Measurements from ENCODE around the gene RPL39L.

Gene RPL39L

DNA sequence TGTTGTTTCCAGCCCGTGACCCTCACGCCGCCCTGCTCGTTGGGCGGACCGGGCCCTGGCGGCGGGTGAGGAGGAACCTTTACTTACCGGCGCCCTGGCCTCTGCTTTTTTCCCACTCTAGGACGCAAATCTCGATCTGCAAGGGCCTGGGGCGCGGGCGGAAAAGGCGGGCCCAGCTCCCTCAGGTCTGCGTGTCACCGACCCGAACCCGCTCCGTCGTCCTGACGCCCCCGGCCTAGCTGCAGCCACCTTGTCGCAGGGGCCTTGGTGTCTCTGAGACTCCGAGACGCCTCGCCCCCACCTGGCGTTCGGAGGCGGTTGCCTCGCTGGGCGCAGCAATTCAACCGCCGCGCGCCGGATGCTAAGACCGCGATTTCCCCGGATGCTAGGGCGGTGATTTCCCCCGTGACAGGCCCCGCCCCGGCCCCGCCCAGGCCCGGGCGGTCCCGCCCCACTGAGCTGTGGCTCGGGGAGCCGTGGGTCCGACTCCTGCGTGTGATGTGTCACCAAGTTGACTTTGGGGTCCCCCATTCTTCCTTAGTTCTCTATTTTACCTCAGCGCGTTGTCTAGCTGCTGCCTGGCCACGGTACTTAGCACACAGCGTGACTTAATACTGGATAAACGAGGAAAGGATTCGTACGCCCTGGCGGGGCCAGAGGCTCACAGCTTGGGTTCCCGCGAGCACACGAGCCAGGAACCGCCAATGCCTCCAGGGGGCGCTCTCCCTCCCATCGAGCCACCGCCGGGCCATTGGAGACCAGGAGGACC lies at the start of gene RPL39L (continued):
- TF ChIP-seq, protein P1, sequence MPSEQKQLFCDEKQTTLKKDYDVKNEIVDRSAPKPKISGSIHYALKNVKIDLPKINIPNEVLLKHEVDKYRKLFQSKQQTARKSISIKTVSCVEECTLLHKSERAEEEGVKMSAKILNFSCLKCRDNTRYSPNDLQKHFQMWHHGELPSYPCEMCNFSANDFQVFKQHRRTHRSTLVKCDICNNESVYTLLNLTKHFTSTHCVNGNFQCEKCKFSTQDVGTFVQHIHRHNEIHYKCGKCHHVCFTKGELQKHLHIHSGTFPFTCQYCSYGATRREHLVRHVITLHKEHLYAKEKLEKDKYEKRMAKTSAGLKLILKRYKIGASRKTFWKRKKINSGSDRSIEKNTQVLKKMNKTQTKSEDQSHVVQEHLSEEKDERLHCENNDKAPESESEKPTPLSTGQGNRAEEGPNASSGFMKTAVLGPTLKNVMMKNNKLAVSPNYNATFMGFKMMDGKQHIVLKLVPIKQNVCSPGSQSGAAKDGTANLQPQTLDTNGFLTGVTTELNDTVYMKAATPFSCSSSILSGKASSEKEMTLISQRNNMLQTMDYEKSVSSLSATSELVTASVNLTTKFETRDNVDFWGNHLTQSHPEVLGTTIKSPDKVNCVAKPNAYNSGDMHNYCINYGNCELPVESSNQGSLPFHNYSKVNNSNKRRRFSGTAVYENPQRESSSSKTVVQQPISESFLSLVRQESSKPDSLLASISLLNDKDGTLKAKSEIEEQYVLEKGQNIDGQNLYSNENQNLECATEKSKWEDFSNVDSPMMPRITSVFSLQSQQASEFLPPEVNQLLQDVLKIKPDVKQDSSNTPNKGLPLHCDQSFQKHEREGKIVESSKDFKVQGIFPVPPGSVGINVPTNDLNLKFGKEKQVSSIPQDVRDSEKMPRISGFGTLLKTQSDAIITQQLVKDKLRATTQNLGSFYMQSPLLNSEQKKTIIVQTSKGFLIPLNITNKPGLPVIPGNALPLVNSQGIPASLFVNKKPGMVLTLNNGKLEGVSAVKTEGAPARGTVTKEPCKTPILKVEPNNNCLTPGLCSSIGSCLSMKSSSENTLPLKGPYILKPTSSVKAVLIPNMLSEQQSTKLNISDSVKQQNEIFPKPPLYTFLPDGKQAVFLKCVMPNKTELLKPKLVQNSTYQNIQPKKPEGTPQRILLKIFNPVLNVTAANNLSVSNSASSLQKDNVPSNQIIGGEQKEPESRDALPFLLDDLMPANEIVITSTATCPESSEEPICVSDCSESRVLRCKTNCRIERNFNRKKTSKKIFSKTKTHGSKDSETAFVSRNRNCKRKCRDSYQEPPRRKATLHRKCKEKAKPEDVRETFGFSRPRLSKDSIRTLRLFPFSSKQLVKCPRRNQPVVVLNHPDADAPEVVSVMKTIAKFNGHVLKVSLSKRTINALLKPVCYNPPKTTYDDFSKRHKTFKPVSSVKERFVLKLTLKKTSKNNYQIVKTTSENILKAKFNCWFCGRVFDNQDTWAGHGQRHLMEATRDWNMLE (tag by site-specific recombination; conservative IDR thresholded peaks at IDR 0.05; ENCODE audit: low read depth) = peak; percentile 31; the same call in 1 of the 2 replicates
- no peak for TF ChIP-seq ZNF140 (tag by site-specific recombination; IDR thresholded peaks at IDR 0.05)
- TF ChIP-seq WT1 (tag by site-specific recombination; IDR thresholded peaks at IDR 0.05) = no peak
- TF ChIP-seq ZNF311 (tag by site-specific recombination; IDR thresholded peaks at IDR 0.05; ENCODE audit: borderline replicate concordance) = no peak
- TF ChIP-seq ZNF394 (tag by site-specific recombination; IDR thresholded peaks at IDR 0.05; ENCODE audit: borderline replicate concordance) = no peak
- peak; percentile 14; the same call in 1 of the 2 replicates for TF ChIP-seq SCRT2 (tag by site-specific recombination; IDR thresholded peaks at IDR 0.05)
- no peak for TF ChIP-seq ZNF830 (tag by site-specific recombination; IDR thresholded peaks at IDR 0.05; ENCODE audit: low read depth)
- TF ChIP-seq ZXDB (tag by site-specific recombination; IDR thresholded peaks at IDR 0.05) = peak; percentile 63
- TF ChIP-seq TRIM28 (IDR thresholded peaks at IDR 0.05; ENCODE audit: borderline replicate concordance, low read length) = no peak
- no peak for TF ChIP-seq ZNF433 (tag by site-specific recombination; IDR thresholded peaks at IDR 0.05; ENCODE audit: low read depth)
- TF ChIP-seq ZNF670 (tag by site-specific recombination; IDR thresholded peaks at IDR 0.05; ENCODE audit: low read depth) = no peak
- TF ChIP-seq, protein P2, sequence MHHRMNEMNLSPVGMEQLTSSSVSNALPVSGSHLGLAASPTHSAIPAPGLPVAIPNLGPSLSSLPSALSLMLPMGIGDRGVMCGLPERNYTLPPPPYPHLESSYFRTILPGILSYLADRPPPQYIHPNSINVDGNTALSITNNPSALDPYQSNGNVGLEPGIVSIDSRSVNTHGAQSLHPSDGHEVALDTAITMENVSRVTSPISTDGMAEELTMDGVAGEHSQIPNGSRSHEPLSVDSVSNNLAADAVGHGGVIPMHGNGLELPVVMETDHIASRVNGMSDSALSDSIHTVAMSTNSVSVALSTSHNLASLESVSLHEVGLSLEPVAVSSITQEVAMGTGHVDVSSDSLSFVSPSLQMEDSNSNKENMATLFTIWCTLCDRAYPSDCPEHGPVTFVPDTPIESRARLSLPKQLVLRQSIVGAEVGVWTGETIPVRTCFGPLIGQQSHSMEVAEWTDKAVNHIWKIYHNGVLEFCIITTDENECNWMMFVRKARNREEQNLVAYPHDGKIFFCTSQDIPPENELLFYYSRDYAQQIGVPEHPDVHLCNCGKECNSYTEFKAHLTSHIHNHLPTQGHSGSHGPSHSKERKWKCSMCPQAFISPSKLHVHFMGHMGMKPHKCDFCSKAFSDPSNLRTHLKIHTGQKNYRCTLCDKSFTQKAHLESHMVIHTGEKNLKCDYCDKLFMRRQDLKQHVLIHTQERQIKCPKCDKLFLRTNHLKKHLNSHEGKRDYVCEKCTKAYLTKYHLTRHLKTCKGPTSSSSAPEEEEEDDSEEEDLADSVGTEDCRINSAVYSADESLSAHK (tag by site-specific recombination; IDR thresholded peaks at IDR 0.05) = peak; percentile 46; the same call in 1 of the 2 replicates
- TF ChIP-seq, protein P3, sequence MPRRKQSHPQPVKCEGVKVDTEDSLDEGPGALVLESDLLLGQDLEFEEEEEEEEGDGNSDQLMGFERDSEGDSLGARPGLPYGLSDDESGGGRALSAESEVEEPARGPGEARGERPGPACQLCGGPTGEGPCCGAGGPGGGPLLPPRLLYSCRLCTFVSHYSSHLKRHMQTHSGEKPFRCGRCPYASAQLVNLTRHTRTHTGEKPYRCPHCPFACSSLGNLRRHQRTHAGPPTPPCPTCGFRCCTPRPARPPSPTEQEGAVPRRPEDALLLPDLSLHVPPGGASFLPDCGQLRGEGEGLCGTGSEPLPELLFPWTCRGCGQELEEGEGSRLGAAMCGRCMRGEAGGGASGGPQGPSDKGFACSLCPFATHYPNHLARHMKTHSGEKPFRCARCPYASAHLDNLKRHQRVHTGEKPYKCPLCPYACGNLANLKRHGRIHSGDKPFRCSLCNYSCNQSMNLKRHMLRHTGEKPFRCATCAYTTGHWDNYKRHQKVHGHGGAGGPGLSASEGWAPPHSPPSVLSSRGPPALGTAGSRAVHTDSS (tag by site-specific recombination; IDR thresholded peaks at IDR 0.05) = no peak
- no peak for TF ChIP-seq REPIN1 (tag by site-specific recombination; IDR thresholded peaks at IDR 0.05; ENCODE audit: low read depth)
- no peak for TF ChIP-seq ZNF132 (tag by site-specific recombination; IDR thresholded peaks at IDR 0.05; ENCODE audit: borderline replicate concordance)
- TF ChIP-seq SALL2 (tag by site-specific recombination; IDR thresholded peaks at IDR 0.05; ENCODE audit: borderline replicate concordance) = no peak
- peak; percentile 47; the same call in 1 of the 2 replicates for TF ChIP-seq ZNF558 (tag by site-specific recombination; IDR thresholded peaks at IDR 0.05)
- TF ChIP-seq, protein P4, sequence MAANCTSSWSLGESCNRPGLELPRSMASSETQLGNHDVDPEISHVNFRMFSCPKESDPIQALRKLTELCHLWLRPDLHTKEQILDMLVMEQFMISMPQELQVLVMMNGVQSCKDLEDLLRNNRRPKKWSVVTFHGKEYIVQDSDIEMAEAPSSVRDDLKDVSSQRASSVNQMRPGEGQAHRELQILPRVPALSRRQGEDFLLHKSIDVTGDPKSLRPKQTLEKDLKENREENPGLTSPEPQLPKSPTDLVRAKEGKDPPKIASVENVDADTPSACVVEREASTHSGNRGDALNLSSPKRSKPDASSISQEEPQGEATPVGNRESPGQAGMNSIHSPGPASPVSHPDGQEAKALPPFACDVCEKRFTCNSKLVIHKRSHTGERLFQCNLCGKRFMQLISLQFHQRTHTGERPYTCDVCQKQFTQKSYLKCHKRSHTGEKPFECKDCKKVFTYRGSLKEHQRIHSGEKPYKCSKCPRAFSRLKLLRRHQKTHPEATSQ (tag by site-specific recombination; IDR thresholded peaks at IDR 0.05) = peak; percentile 68; the same call in 1 of the 2 replicates
- no peak for TF ChIP-seq ZBTB7A (tag by site-specific recombination; IDR thresholded peaks at IDR 0.05; ENCODE audit: low read depth)
- TF ChIP-seq ZBTB1 (tag by site-specific recombination; IDR thresholded peaks at IDR 0.05) = no peak
- no peak for TF ChIP-seq ZNF211 (tag by site-specific recombination; IDR thresholded peaks at IDR 0.05; ENCODE audit: low read depth)
- TF ChIP-seq ZNF350 (tag by site-specific recombination; IDR thresholded peaks at IDR 0.05) = no peak
- no peak for TF ChIP-seq ZNF473 (tag by site-specific recombination; IDR thresholded peaks at IDR 0.05)
- TF ChIP-seq, protein P5, sequence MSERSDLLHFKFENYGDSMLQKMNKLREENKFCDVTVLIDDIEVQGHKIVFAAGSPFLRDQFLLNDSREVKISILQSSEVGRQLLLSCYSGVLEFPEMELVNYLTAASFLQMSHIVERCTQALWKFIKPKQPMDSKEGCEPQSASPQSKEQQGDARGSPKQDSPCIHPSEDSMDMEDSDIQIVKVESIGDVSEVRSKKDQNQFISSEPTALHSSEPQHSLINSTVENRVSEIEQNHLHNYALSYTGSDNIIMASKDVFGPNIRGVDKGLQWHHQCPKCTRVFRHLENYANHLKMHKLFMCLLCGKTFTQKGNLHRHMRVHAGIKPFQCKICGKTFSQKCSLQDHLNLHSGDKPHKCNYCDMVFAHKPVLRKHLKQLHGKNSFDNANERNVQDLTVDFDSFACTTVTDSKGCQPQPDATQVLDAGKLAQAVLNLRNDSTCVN (tag by site-specific recombination; optimal IDR thresholded peaks at IDR 0.05) = peak; percentile 62
- peak; percentile 64 for TF ChIP-seq ZNF600 (tag by site-specific recombination; IDR thresholded peaks at IDR 0.05)
- no peak for TF ChIP-seq ZNF544 (tag by site-specific recombination; IDR thresholded peaks at IDR 0.05)
